Sigmoid colon (tissue), 7 donors: ENCODE measurements around the gene PRDM16. TPM values are rescaled to one million over a fixed set of nuclear protein-coding genes. Genes with fewer than 3 reads are reported as not detected.

ENCODE experiments used
- DNase-seq: peaks from one replicate; pipeline ENCODE4 v3.0.0-alpha.2; 2019
- H3K27ac ChIP-seq, 4 donors: fragments of 200-600 bp; sonication (generic); one replicate each; pipeline ENCODE4 v1.5.1; 2016 to 2019; ENCODE audit warnings: mild to moderate bottlenecking in 1 of 4
- H3K27me3 ChIP-seq, 3 donors: fragments of 200-600 bp; sonication (generic); one replicate each; pipeline ENCODE4 v1.5.1; 2019; ENCODE audit warnings: mild to moderate bottlenecking in 1 of 3
- H3K36me3 ChIP-seq, 4 donors: fragments of 200-600 bp; sonication (generic); one replicate each; pipeline ENCODE4 v1.5.1; 2016 to 2019
- H3K4me1 ChIP-seq, 4 donors: fragments of 200-600 bp; sonication (generic); one replicate each; pipeline ENCODE4 v1.5.1; 2017 to 2019
- H3K4me3 ChIP-seq, 4 donors: fragments of 200-600 bp; sonication (generic); one replicate each; pipeline ENCODE4 v1.5.1; 2017 to 2019; ENCODE audit warnings: mild to moderate bottlenecking in 2 of 4, moderate library complexity in 1 of 4
- H3K9me3 ChIP-seq, 4 donors: fragments of 200-600 bp in 3 of 4; sonication (generic) in 3 of 4; one replicate each; pipeline versions ENCODE4 v1.5.1 to v1.6.1; 2013 to 2019
- CTCF ChIP-seq, 4 experiments: fragments of 450-650 bp in 3 of 4; fragments of 200-600 bp in 1 of 4; IDR thresholded peaks; one replicate each; pipeline ENCODE4 v1.5.1; 2016 to 2019; ENCODE audit warnings: antibody characterized with exemption in 4 of 4, mild to moderate bottlenecking in 3 of 4, moderate library complexity in 2 of 4
- EP300 ChIP-seq, 4 donors: sonication (generic); formaldehyde crosslinking; IDR thresholded peaks; one replicate each; pipeline ENCODE4 v1.6.1; 2017; ENCODE audit warnings: antibody characterized with exemption in 4 of 4
- POLR2A ChIP-seq, 2 donors: fragments of 450-650 bp; IDR thresholded peaks; one replicate each; pipeline ENCODE4 v1.6.1; 2016; ENCODE audit warnings: antibody characterized with exemption in 2 of 2, mild to moderate bottlenecking in 2 of 2, moderate library complexity in 2 of 2
- POLR2AphosphoS5 ChIP-seq, 4 donors: sonication (generic); formaldehyde crosslinking; IDR thresholded peaks; one replicate each; pipeline ENCODE4 v1.6.1; 2017; ENCODE audit warnings: antibody characterized with exemption in 4 of 4
- WGBS, 2 donors: extraction: QIAGEN DNeasy Blood & Tissue Kit; methylation state at CpG; one replicate each; pipeline ENCODE4 v1.1.7; 2013; 5-methylcytosine and 5-hydroxymethylcytosine counted together
- intact Hi-C: fragments of 100-400 bp; cut with DNase I; formaldehyde crosslinking; loops from one replicate; pipeline ENCODE4 v1.15.1; 2023
- polyA plus RNA-seq, 3 donors: library from polyadenylated mRNA; stranded (reverse); fragments of 200-250 nt; gene quantifications; one replicate each; pipeline ENCODE4 v1.2.3, GENCODE V29; 2013
- total RNA-seq, 4 donors: library from RNA; depleted of rRNA; stranded (reverse); fragments of >200 nt; gene quantifications; one replicate each; pipeline ENCODE4 v1.1.0, GENCODE V29; 2016
- donor health status: healthy with polysubstance abuse.
- donor health status: Bipolar disorder and iron deficiency.
- donor health status: healthy.

The PRDM16 gene
- total and polyA plus RNA-seq, 7 donors = under 0.01 to 1.7 (median 0.49) TPM

- Histone ChIP-seq H3K27me3 (no peaks in the 10 kb centered on the region), H3K9me3 (no peaks in the 10 kb centered on the region), H3K36me3 (no peaks in the 10 kb centered on the region), H3K27ac (no peak overlapping the region), H3K4me3 (no peak overlapping the region), H3K4me1 (no peaks in the 10 kb centered on the region)
- DNase-seq = no peak
- TF ChIP-seq EP300 (IDR thresholded peaks at IDR 0.05) (no peak), POLR2A (IDR thresholded peaks at IDR 0.05) (no peak), CTCF (IDR thresholded peaks at IDR 0.05) (no peak), POLR2AphosphoS5 (IDR thresholded peaks at IDR 0.05) (no peak)
- 91 to 93% methylated on average over 38 of the region's 38 CpGs for WGBS, 2 donors
- intact Hi-C loops = no loop called here
These were observed 125.9 kb downstream of the PRDM16 start for GRCh38 chr1:3194760-3195479.

GRCh38 chr1:3195480-3195815 is 126.4 kb downstream of the PRDM16 start:
- H3K27me3 ChIP-seq = no peaks in the 10 kb centered on the region
- TF ChIP-seq POLR2A (IDR thresholded peaks at IDR 0.05) (no peak), EP300 (IDR thresholded peaks at IDR 0.05) (no peak), POLR2AphosphoS5 (IDR thresholded peaks at IDR 0.05) (no peak), CTCF (IDR thresholded peaks at IDR 0.05) (no peak)
- DNase-seq = no peak
- H3K4me3 ChIP-seq = no peak overlapping the region
- peak overlapping the region in 1 of 4 donors; percentile 25 for H3K27ac ChIP-seq
- H3K9me3 ChIP-seq = no peaks in the 10 kb centered on the region
- intact Hi-C loops = no loop called here
- 88 to 91% methylated on average over 10 of the region's 10 CpGs for WGBS, 2 donors
- H3K4me1 ChIP-seq = no peaks in the 10 kb centered on the region
- no peaks in the 10 kb centered on the region for H3K36me3 ChIP-seq

- no peaks in the 10 kb centered on the region for H3K9me3 ChIP-seq
- DNase-seq = no peak
- no peaks in the 10 kb centered on the region for H3K36me3 ChIP-seq
- no peaks in the 10 kb centered on the region for H3K27me3 ChIP-seq
- no peaks in the 10 kb centered on the region for H3K4me1 ChIP-seq
- intact Hi-C loops = no loop called here
- no peak overlapping the region for H3K4me3 ChIP-seq
- H3K27ac ChIP-seq = peak overlapping the region in 3 of 4 donors; percentile 19 to 39 (median 25)
- TF ChIP-seq EP300 (IDR thresholded peaks at IDR 0.05) (no peak), POLR2A (IDR thresholded peaks at IDR 0.05) (no peak), POLR2AphosphoS5 (IDR thresholded peaks at IDR 0.05) (no peak), CTCF (IDR thresholded peaks at IDR 0.05) (no peak)
- 81% methylated on average over 10 of the region's 10 CpGs for WGBS, 2 donors
These were observed 127.0 kb downstream of the PRDM16 start for GRCh38 chr1:3195966-3196515.

- Histone ChIP-seq H3K27me3 (no peaks in the 10 kb centered on the region), H3K9me3 (no peaks in the 10 kb centered on the region), H3K4me1 (no peaks in the 10 kb centered on the region), H3K27ac (peak overlapping the region in 3 of 4 donors; percentile 19 to 39 (median 25)), H3K4me3 (no peak overlapping the region), H3K36me3 (no peaks in the 10 kb centered on the region)
- WGBS, 2 donors = 79 to 93% methylated on average over 17 of the region's 17 CpGs
- intact Hi-C loops = no loop called here
- TF ChIP-seq CTCF (IDR thresholded peaks at IDR 0.05) (no peak), POLR2A (IDR thresholded peaks at IDR 0.05) (no peak), POLR2AphosphoS5 (IDR thresholded peaks at IDR 0.05) (no peak), EP300 (IDR thresholded peaks at IDR 0.05) (no peak)
- no peak for DNase-seq
These were observed 127.7 kb downstream of the PRDM16 start for GRCh38 chr1:3196577-3197245.
